NT2/D1 (cell line): Measurements from ENCODE around the gene GOLPH3.

ENCODE experiments used
- DNase-seq: peaks from one replicate; pipeline ENCODE4 v3.0.0-alpha.2; 2011; ENCODE audit warnings: low read depth, low spot score
- H3K27me3 ChIP-seq: 2 replicates; pipeline ENCODE4 v1.6.0; 2011; ENCODE audit warnings: mild to moderate bottlenecking; ENCODE audit not compliant: insufficient read length, insufficient read depth
- H3K36me3 ChIP-seq: 2 replicates; pipeline ENCODE4 v1.6.1; 2011; ENCODE audit warnings: mild to moderate bottlenecking, low read length, mixed read lengths; ENCODE audit not compliant: insufficient read depth, insufficient read length
- H3K4me1 ChIP-seq: 2 replicates; pipeline ENCODE4 v1.5.1; 2011; ENCODE audit not compliant: insufficient read depth, insufficient read length
- H3K4me3 ChIP-seq: 2 replicates; pipeline ENCODE4 v1.5.1; 2011; ENCODE audit warnings: low read depth; ENCODE audit not compliant: insufficient read length
- H3K9ac ChIP-seq: 2 replicates; pipeline ENCODE4 v1.6.0; 2011; ENCODE audit warnings: low read depth; ENCODE audit not compliant: insufficient read length
- H3K9me3 ChIP-seq: 2 replicates; pipeline ENCODE4 v1.5.1; 2011; ENCODE audit warnings: mild to moderate bottlenecking, low read length; ENCODE audit not compliant: insufficient read depth
- SUZ12 ChIP-seq: IDR thresholded peaks from 2 replicates; pipeline ENCODE4 v1.6.1; 2011; ENCODE audit not compliant: insufficient read length, insufficient read depth; ENCODE audit errors: extremely low read depth
- YY1 ChIP-seq: IDR thresholded peaks from 2 replicates; pipeline ENCODE4 v1.6.1; 2011; ENCODE audit not compliant: insufficient read length, insufficient read depth
- ZNF274 ChIP-seq: IDR thresholded peaks from 2 replicates; pipeline ENCODE4 v1.6.1; 2011; ENCODE audit warnings: mild to moderate bottlenecking, low read depth, low read length

Gene GOLPH3

DNA sequence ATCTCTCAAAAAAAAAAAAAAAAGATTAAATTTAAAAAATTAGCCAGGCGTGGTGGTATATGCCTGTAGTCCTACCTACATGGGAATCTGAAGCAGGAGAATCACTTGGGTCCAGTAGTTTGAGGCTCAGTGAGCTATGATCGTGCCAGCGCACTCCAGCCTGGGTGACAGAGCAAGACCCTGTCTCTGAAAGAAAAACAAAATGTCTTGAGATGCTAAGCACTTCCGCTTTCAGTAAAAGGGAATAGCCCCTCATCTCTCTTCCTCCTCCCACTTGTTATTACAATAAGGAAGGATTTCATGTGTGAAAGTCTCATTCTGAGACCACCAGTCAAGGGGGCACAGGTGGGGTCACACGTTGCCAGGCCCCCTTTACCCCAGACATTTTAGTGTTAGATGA, 79.4 kb downstream of the GOLPH3 start:
- Histone ChIP-seq H3K36me3 (peaks cover 18% of the 10 kb centered on the region), H3K4me3 (no peak overlapping the region), H3K9me3 (no peaks in the 10 kb centered on the region), H3K4me1 (no peaks in the 10 kb centered on the region), H3K27me3 (no peaks in the 10 kb centered on the region), H3K9ac (no peak overlapping the region)
- TF ChIP-seq SUZ12 = no peak
- no peak for TF ChIP-seq ZNF274
- no peak for TF ChIP-seq YY1
- no peak for DNase-seq

DNA sequence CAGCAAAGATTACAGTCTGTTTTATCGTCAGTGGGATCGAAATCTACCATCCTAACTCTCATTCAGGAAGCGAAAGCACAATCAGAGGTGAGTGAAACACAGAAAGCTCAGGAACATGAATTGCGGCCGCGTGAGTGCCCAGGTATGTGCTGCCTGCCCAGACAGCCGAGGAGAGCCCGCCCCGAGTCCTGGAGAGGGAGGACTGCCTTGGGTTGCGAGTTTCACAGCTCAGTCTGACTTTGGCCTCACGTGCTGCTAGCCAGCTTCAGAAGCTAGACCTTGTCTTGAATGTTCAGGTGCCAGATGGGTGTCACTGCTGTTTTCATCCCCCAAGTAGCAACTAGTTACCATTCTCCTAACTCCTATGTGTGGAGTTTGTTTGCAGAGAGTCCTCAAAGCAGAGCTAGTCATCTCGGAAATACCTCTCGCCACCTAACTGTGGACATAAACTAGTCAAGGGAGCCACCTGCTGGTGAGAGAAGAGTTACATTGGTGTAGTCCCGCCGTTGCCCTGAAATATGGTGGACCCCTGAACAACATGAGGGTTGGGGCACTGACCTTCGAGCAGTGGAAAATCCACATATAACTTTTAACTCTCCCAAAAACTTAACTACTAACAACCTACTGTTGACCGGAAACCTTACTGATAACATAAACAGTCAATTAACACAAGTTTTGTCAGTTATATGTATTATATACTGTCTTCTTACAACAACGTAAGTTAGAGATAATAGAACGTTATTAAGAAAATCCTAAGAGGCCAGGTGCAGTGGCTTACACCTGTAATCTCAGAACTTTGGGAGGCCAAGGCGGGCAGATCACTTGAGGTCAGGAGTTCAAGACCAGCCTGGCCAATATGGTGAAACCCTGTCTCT, 80.9 kb downstream of the GOLPH3 start:
- Histone ChIP-seq H3K4me1 (no peaks in the 10 kb centered on the region), H3K9ac (no peak overlapping the region), H3K9me3 (no peaks in the 10 kb centered on the region), H3K4me3 (no peak overlapping the region), H3K36me3 (peaks cover 11% of the 10 kb centered on the region), H3K27me3 (no peaks in the 10 kb centered on the region)
- peak; percentile 64 for DNase-seq
- TF ChIP-seq ZNF274 = no peak
- no peak for TF ChIP-seq YY1
- no peak for TF ChIP-seq SUZ12

DNA sequence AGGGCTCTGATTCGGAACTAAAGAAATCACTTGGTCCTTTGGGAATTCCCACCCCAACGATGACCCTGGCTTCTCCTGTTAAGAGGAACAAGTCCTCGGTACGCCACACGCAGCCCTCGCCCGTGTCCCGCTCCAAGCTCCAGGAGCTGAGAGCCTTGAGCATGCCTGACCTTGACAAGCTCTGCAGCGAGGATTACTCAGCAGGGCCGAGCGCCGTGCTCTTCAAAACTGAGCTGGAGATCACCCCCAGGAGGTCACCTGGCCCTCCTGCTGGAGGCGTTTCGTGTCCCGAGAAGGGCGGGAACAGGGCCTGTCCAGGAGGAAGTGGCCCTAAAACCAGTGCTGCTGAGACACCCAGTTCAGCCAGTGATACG, 83.4 kb downstream of the GOLPH3 start:
- Histone ChIP-seq H3K27me3 (no peaks in the 10 kb centered on the region), H3K4me3 (no peak overlapping the region), H3K4me1 (no peaks in the 10 kb centered on the region), H3K36me3 (peaks cover 11% of the 10 kb centered on the region), H3K9ac (no peak overlapping the region), H3K9me3 (no peaks in the 10 kb centered on the region)
- TF ChIP-seq YY1 = no peak
- no peak for TF ChIP-seq SUZ12
- TF ChIP-seq ZNF274 = no peak
- DNase-seq = no peak

DNA sequence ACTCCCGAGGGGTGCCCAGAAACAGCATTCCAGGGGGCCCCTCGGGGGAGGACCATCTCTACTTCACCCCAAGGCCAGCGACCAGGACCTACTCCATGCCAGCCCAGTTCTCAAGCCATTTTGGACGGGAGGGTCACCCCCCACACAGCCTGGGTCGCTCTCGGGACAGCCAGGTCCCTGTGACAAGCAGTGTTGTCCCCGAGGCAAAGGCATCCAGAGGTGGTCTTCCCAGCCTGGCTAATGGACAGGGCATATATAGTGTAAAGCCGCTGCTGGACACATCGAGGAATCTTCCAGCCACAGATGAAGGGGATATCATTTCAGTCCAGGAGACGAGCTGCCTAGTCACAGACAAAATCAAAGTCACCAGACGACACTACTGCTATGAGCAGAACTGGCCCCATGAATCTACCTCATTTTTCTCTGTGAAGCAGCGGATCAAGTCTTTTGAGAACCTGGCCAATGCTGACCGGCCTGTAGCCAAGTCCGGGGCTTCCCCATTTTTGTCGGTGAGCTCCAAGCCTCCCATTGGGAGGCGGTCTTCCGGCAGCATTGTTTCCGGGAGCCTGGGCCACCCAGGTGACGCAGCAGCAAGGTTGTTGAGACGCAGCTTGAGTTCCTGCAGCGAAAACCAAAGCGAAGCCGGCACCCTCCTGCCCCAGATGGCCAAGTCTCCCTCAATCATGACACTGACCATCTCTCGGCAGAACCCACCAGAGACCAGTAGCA, 83.9 kb downstream of the GOLPH3 start:
- no peak for TF ChIP-seq ZNF274
- TF ChIP-seq SUZ12 = no peak
- TF ChIP-seq YY1 = no peak
- Histone ChIP-seq H3K9ac (no peak overlapping the region), H3K9me3 (no peaks in the 10 kb centered on the region), H3K4me1 (no peaks in the 10 kb centered on the region), H3K4me3 (no peak overlapping the region), H3K27me3 (no peaks in the 10 kb centered on the region), H3K36me3 (peaks cover 11% of the 10 kb centered on the region)
- DNase-seq = no peak

DNA sequence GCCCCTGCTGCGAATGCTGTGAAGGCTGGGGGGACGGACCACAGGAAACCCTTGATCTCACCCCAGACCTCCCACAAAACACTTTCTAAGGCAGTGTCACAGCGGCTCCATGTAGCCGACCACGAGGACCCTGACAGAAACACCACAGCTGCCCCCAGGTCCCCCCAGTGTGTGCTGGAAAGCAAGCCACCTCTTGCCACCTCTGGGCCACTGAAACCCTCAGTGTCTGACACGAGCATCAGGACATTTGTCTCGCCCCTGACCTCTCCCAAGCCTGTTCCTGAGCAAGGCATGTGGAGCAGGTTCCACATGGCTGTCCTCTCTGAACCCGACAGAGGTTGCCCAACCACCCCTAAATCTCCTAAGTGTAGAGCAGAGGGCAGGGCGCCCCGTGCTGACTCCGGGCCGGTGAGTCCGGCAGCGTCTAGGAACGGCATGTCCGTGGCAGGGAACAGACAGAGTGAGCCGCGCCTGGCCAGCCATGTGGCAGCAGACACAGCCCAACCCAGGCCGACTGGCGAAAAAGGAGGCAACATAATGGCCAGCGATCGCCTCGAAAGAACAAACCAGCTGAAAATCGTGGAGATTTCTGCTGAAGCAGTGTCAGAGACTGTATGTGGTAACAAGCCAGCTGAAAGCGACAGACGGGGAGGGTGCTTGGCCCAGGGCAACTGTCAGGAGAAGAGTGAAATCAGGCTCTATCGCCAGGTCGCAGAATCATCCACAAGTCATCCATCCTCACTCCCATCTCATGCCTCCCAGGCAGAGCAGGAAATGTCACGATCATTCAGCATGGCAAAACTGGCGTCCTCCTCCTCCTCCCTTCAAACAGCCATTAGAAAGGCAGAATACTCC, 84.7 kb downstream of the GOLPH3 start:
- Histone ChIP-seq H3K4me1 (no peaks in the 10 kb centered on the region), H3K36me3 (peaks cover 8% of the 10 kb centered on the region), H3K27me3 (no peaks in the 10 kb centered on the region), H3K9ac (no peak overlapping the region), H3K4me3 (no peak overlapping the region), H3K9me3 (no peaks in the 10 kb centered on the region)
- TF ChIP-seq SUZ12 = no peak
- no peak for TF ChIP-seq ZNF274
- no peak for DNase-seq

DNA sequence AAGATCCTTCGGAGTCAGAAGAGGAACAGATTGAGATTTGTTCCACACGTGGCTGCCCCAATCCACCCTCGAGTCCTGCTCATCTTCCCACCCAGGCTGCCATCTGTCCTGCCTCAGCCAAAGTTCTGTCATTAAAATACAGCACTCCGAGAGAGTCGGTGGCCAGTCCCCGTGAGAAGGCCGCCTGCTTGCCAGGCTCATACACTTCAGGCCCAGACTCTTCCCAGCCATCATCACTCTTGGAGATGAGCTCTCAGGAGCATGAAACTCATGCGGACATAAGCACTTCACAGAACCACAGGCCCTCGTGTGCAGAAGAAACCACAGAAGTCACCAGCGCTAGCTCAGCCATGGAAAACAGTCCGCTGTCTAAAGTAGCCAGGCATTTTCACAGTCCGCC, 85.9 kb downstream of the GOLPH3 start:
- peaks cover 4% of the 10 kb centered on the region for H3K36me3 ChIP-seq
- no peak overlapping the region for H3K9ac ChIP-seq
- DNase-seq = no peak
- H3K4me3 ChIP-seq = no peak overlapping the region
- H3K27me3 ChIP-seq = no peaks in the 10 kb centered on the region
- TF ChIP-seq ZNF274 = no peak
- no peak for TF ChIP-seq SUZ12
- TF ChIP-seq YY1 = no peak
- no peaks in the 10 kb centered on the region for H3K4me1 ChIP-seq
- H3K9me3 ChIP-seq = no peaks in the 10 kb centered on the region
